Colonic mucosa (tissue), 4 donors: ENCODE measurements around the gene ANKFY1. TPM values are rescaled to one million over a fixed set of nuclear protein-coding genes. Genes with fewer than 3 reads are reported as not detected.
A peak's percentile ranks its signal among the peaks of the same experiment; 100 is the strongest.

Experiments used
- DNase-seq: peaks from one replicate; pipeline ENCODE4 v3.0.0-alpha.2; 2020
- H3K27ac ChIP-seq: fragments of 200-600 bp; one replicate; pipeline ENCODE4 v1.8.0; 2021
- H3K27me3 ChIP-seq: fragments of 200-600 bp; one replicate; pipeline ENCODE4 v1.8.0; 2021
- H3K36me3 ChIP-seq: fragments of 200-600 bp; one replicate; pipeline ENCODE4 v1.8.0; 2021
- H3K4me1 ChIP-seq: fragments of 200-600 bp; one replicate; pipeline ENCODE4 v1.8.0; 2021; ENCODE audit warnings: mild to moderate bottlenecking
- H3K4me3 ChIP-seq: fragments of 200-600 bp; one replicate; pipeline ENCODE4 v1.8.0; 2021
- H3K9ac ChIP-seq, 2 donors: one replicate each; pipeline ENCODE4 v1.7.0; 2013; ENCODE audit warnings: control low read depth in 2 of 2, low read depth in 2 of 2, low read length in 2 of 2
- H3K9me3 ChIP-seq: fragments of 200-600 bp; one replicate; pipeline ENCODE4 v1.8.0; 2021
- CTCF ChIP-seq: fragments of 200-600 bp; IDR thresholded peaks from one replicate; pipeline ENCODE4 v1.8.0; 2022; ENCODE audit warnings: antibody characterized with exemption, mild to moderate bottlenecking
- intact Hi-C: fragments of 100-400 bp; cut with DNase I; formaldehyde crosslinking; loops from one replicate; pipeline ENCODE4 v1.14.1; 2022
- total RNA-seq, 2 donors: library from RNA; stranded (reverse); fragmentation: NEBNext Ultra II Directional in 1 of 2; extraction: Animal tissue kit (Norgen Biotek cat#: 25700) in 1 of 2; gene quantifications; one replicate each; pipeline ENCODE4 v1.2.1, GENCODE V29; 2021
- donor health status: healthy.
- donor health status: DM: no; HTN: no; CAD: no.
- donor health status: DM: no; HTN: no; CAD: no.

ANKFY1 gene
- total RNA-seq, 2 donors from 2014 or later, result 43.8 to 51.8 TPM

DNA sequence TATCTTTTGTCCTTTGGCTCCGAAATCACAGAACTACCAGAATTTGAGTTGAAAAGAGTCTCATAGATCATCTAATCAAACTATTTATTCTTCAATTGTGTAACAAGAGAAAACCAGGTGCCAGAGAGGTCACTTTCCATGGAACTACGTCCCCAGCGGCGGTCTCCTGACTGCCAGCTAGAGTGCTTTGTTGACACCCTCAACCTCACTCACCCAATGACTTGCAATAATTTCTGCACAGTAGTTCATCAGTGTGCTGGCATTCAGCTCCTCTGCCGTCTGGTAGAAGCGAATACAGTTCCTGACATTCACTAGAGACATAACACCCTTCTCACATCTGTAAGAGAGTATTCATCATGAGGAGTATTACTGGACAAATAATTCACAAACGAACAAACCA is 54.2 kb downstream of the ANKFY1 start:
- H3K4me1 ChIP-seq, result no peaks in the 10 kb centered on the region
- no peaks in the 10 kb centered on the region for H3K27me3 ChIP-seq
- intact Hi-C loops, result loop anchor here (5.0 kb wide), 2 partner anchors 98 to 203 kb away; no protein-coding TSS in a partner anchor
- H3K27ac ChIP-seq, result no peak overlapping the region
- H3K4me3 ChIP-seq, result no peak overlapping the region
- H3K9ac ChIP-seq, result no peak overlapping the region
- no peak for TF ChIP-seq CTCF
- H3K9me3 ChIP-seq, result no peaks in the 10 kb centered on the region
- DNase-seq, result no peak
- peaks cover 16% of the 10 kb centered on the region for H3K36me3 ChIP-seq

GRCh38 chr17:4208238-4208637 is 55.5 kb downstream of the ANKFY1 start:
- Histone ChIP-seq H3K27me3 (no peaks in the 10 kb centered on the region), H3K9me3 (no peaks in the 10 kb centered on the region), H3K4me1 (no peaks in the 10 kb centered on the region), H3K9ac (no peak overlapping the region), H3K4me3 (no peak overlapping the region), H3K36me3 (peaks cover 16% of the 10 kb centered on the region), H3K27ac (no peak overlapping the region)
- intact Hi-C loops, result no loop called here
- DNase-seq, result no peak
- no peak for TF ChIP-seq CTCF

DNA sequence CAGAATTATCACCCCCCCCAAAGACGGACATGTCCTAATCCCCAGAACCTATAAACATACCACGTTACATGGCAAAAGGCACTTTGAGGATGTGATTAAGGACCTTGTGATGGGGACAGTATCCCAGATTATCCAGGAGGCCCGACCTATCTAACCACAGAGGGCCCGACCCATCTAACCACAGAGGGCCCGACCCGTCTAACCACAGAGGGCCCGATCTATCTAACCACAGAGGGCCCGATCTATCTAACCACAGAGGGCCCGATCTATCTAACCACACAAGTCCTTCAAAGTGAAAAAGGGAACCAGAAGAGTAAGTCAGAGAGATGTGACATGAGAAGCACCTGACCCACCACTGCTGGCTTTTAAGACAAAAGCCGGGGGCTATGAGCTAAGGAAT is 56.8 kb downstream of the ANKFY1 start:
- intact Hi-C loops, result no loop called here
- DNase-seq, result no peak
- H3K9me3 ChIP-seq, result no peaks in the 10 kb centered on the region

GRCh38 chr17:4205917-4206316 is 57.9 kb downstream of the ANKFY1 start:
- no peaks in the 10 kb centered on the region for H3K9me3 ChIP-seq
- no peak overlapping the region for H3K9ac ChIP-seq
- H3K27ac ChIP-seq, result no peak overlapping the region
- H3K36me3 ChIP-seq, result peaks cover 16% of the 10 kb centered on the region
- H3K27me3 ChIP-seq, result no peaks in the 10 kb centered on the region
- TF ChIP-seq CTCF, result no peak
- no peaks in the 10 kb centered on the region for H3K4me1 ChIP-seq
- intact Hi-C loops, result no loop called here
- no peak for DNase-seq
- no peak overlapping the region for H3K4me3 ChIP-seq

More for the DNA sequence above, 56.8 kb downstream of the ANKFY1 start:
- H3K27ac ChIP-seq, result no peak overlapping the region
- no peaks in the 10 kb centered on the region for H3K27me3 ChIP-seq
- no peak overlapping the region for H3K9ac ChIP-seq
- H3K4me1 ChIP-seq, result no peaks in the 10 kb centered on the region
- peaks cover 16% of the 10 kb centered on the region for H3K36me3 ChIP-seq
- no peak overlapping the region for H3K4me3 ChIP-seq
- TF ChIP-seq CTCF, result no peak

DNA sequence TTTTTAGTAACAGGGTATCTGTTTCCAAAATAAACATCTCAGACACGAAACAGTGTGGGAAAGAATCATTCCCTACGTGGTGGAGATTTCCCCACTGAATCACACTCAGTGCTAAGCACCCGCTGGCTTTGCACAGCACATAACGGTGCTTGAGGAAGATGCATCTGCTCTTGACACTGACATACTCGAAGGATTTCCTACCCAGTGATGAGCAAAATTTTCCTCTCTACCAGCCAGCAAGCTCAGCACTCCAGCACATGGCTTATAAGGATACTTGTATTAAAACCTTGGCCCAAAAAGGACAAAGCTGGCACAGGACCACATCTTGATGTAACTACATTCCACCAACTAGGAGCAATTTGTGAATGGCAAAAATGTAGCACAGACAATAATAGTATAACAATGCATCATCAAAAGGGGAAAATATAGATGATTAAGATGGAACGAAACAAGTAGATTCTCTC is 59.0 kb downstream of the ANKFY1 start:
- peak; percentile 35 for DNase-seq
- no peaks in the 10 kb centered on the region for H3K9me3 ChIP-seq
- intact Hi-C loops, result no loop called here
- TF ChIP-seq CTCF, result no peak
- no peaks in the 10 kb centered on the region for H3K27me3 ChIP-seq
- no peak overlapping the region for H3K9ac ChIP-seq
- no peak overlapping the region for H3K27ac ChIP-seq
- no peaks in the 10 kb centered on the region for H3K4me1 ChIP-seq
- peaks cover 20% of the 10 kb centered on the region for H3K36me3 ChIP-seq
- no peak overlapping the region for H3K4me3 ChIP-seq
